Testis (tissue), 2 donors: ENCODE results near the gene PLCB1.

Experiments
- POLR2A ChIP-seq: fragments of 450-650 bp; IDR thresholded peaks from one replicate; pipeline ENCODE4 v1.6.1; 2017; ENCODE audit warnings: antibody characterized with exemption, mild to moderate bottlenecking, moderate library complexity
- TF ChIP-seq, protein P1 (sequence below), 3 experiments: fragments of 450-650 bp in 2 of 3; fragments of 200-600 bp in 1 of 3; sonication (generic) in 1 of 3; IDR thresholded peaks; one replicate each; pipeline ENCODE4 v1.5.1; 2016 to 2019; ENCODE audit warnings: antibody characterized with exemption in 3 of 3, mild to moderate bottlenecking in 2 of 3, moderate library complexity in 1 of 3

DNA sequence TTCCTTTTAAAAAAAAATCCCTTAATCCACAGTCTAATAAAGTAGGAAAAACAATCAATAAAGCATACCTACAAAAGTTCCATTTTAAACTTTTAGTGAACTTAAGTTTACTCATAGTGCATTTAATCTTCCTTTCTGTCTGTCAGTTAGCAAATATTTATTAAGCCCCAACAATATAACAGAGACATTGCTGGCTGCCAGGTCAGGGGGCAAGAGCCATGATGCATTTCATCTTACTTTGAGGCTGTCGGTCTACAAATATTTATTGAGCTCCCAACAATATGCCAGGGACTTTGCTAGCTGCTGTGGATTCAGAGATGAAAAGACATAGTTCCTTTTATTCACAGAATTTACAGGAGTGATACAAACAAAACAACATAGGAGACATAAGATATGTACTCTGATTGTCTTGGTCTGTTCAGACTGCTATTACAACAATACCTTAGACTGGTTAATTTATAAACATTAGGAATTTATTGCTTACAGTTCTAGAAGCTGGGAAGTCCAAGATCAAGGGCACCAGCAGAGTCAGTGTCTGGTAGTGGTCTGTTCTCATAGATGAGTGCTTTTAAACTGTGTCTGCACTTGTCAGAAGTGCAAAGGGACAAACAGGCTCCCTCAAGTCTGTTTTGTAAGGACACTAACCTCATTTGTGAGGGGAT, 118.6 kb downstream of the PLCB1 start:
- TF ChIP-seq, protein P1, sequence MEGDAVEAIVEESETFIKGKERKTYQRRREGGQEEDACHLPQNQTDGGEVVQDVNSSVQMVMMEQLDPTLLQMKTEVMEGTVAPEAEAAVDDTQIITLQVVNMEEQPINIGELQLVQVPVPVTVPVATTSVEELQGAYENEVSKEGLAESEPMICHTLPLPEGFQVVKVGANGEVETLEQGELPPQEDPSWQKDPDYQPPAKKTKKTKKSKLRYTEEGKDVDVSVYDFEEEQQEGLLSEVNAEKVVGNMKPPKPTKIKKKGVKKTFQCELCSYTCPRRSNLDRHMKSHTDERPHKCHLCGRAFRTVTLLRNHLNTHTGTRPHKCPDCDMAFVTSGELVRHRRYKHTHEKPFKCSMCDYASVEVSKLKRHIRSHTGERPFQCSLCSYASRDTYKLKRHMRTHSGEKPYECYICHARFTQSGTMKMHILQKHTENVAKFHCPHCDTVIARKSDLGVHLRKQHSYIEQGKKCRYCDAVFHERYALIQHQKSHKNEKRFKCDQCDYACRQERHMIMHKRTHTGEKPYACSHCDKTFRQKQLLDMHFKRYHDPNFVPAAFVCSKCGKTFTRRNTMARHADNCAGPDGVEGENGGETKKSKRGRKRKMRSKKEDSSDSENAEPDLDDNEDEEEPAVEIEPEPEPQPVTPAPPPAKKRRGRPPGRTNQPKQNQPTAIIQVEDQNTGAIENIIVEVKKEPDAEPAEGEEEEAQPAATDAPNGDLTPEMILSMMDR (IDR thresholded peaks at IDR 0.05), result no peak
- TF ChIP-seq POLR2A, result no peak
